ENCODE results near the gene PCBP3. TPM values are rescaled to one million over a fixed set of nuclear protein-coding genes. Genes with fewer than 3 reads are reported as not detected.

Gene PCBP3
- total and polyA plus RNA-seq, 2 of the 8 experiments (the other 6 are each of a cell fraction or from before 2014, with no cell fraction given): 3.5 to 6.3 TPM

DNA sequence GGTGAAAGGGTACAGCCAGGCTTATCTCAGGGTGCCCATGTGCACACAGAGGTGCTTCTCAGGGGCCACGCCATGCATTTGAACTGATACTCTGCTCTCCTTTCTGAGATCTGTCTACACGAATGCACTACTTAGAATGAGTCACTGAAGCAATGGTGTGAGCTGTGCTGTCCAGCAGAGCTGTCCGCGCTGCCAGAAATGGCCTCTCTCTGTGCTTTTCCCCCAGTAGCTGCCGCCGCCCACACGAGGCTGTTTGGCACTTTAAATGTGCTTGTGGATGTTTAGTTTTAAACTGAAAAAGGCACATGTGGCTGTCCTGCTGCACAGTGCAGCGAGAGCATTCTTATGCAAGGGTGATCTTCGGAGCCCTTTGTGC lies 250.9 kb downstream of the PCBP3 start:
- H3K23ac ChIP-seq (ENCODE audit: insufficient read length): no peak overlapping the region
- DNase-seq (ENCODE audit: low read depth in 1 of 2, low spot score in 2 of 2): no peak

More for the DNA sequence above, 250.9 kb downstream of the PCBP3 start:
- Histone ChIP-seq H4K8ac (ENCODE audit: extremely low read depth, insufficient read depth, low read length) (no peak overlapping the region), H2BK5ac (ENCODE audit: low read depth, low read length) (no peak overlapping the region), H4K5ac (ENCODE audit: insufficient read length, low read depth, low read length) (no peak overlapping the region), H3K27me3 (replicated peaks in 1 of 4; ENCODE audit: control insufficient read depth in 3 of 4, extremely low read depth in 1 of 4, insufficient read depth in 3 of 4, low read length in 3 of 4) (no peaks in the 10 kb centered on the region), H2BK20ac (ENCODE audit: low read length) (no peak overlapping the region), H3K4me1 (replicated peaks in 1 of 4; ENCODE audit: control insufficient read depth in 3 of 4, insufficient read depth in 4 of 4, low read length in 3 of 4) (no peaks in the 10 kb centered on the region), H3K79me2 (ENCODE audit: control insufficient read depth in 1 of 2, insufficient read depth in 2 of 2, low read length in 2 of 2) (no peaks in the 10 kb centered on the region), H3K23me2 (ENCODE audit: low read depth, low read length) (no peaks in the 10 kb centered on the region), H2AFZ (ENCODE audit: low read length) (no peak overlapping the region), H2BK120ac (replicated peaks; ENCODE audit: low read depth, low read length) (no peak overlapping the region), H2BK12ac (ENCODE audit: low read depth, low read length) (no peak overlapping the region), H3K9me3 (ENCODE audit: insufficient read depth in 2 of 2, low read depth in 1 of 2, low read length in 1 of 2) (no peaks in the 10 kb centered on the region), H3K14ac (ENCODE audit: insufficient read length) (no peak overlapping the region), H3K27ac (ENCODE audit: low read depth, low read length) (no peak overlapping the region), H4K91ac (replicated peaks; ENCODE audit: insufficient read length, low read length) (no peak overlapping the region), H3K56ac (replicated peaks; ENCODE audit: insufficient read length, low read depth, low read length) (no peak overlapping the region), H3K4ac (replicated peaks; ENCODE audit: insufficient read length, low read depth, low read length) (no peak overlapping the region), H3K36me3 (ENCODE audit: control insufficient read depth in 2 of 4, insufficient read depth in 4 of 4, low read length in 3 of 4) (no peaks in the 10 kb centered on the region), H3K79me1 (ENCODE audit: low read depth, low read length) (no peaks in the 10 kb centered on the region), H2AK5ac (ENCODE audit: low read depth, low read length) (no peak overlapping the region), H3K9ac (replicated peaks in 1 of 4; ENCODE audit: extremely low read depth in 1 of 4, low read depth in 3 of 4, low read length in 3 of 4) (no peak overlapping the region), H3K18ac (ENCODE audit: extremely low read depth, low read length) (no peak overlapping the region), H3K4me2 (ENCODE audit: insufficient read depth in 1 of 2, low read depth in 2 of 2, low read length in 2 of 2) (no peak overlapping the region), H4K20me1 (replicated peaks in 1 of 2; ENCODE audit: control insufficient read depth in 1 of 2, insufficient read depth in 2 of 2, low read length in 2 of 2) (peaks cover 2 to 3% of the 10 kb centered on the region in 2 experiments), H2BK15ac (ENCODE audit: low read length) (no peak overlapping the region), H3K4me3 (ENCODE audit: extremely low read depth in 1 of 4, insufficient read depth in 2 of 4, low read depth in 3 of 4, low read length in 4 of 4) (no peak overlapping the region)
- POLR2A ChIA-PET (ENCODE audit: partially characterized antibody): no interaction called here
- no peak for TF ChIP-seq RXRA (IDR thresholded peaks at IDR 0.05; ENCODE audit: insufficient read depth, low read depth, low read length)
- no peak for TF ChIP-seq RNF2 (IDR thresholded peaks at IDR 0.05; ENCODE audit: borderline replicate concordance, low read depth, low read length, missing control alignments, poor library complexity, severe bottlenecking)
- TF ChIP-seq ASH2L (IDR thresholded peaks at IDR 0.05; ENCODE audit: low read length): no peak
- TF ChIP-seq, protein P1, sequence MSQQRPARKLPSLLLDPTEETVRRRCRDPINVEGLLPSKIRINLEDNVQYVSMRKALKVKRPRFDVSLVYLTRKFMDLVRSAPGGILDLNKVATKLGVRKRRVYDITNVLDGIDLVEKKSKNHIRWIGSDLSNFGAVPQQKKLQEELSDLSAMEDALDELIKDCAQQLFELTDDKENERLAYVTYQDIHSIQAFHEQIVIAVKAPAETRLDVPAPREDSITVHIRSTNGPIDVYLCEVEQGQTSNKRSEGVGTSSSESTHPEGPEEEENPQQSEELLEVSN (IDR thresholded peaks at IDR 0.05): no peak
- TF ChIP-seq EZH2 (IDR thresholded peaks at IDR 0.05; ENCODE audit: low read depth, low read length, severe bottlenecking): no peak
- TF ChIP-seq, protein P2, sequence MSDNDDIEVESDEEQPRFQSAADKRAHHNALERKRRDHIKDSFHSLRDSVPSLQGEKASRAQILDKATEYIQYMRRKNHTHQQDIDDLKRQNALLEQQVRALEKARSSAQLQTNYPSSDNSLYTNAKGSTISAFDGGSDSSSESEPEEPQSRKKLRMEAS (IDR thresholded peaks at IDR 0.05): no peak
- TF ChIP-seq TAF1 (IDR thresholded peaks at IDR 0.05; ENCODE audit: low read depth, low read length): no peak
- TF ChIP-seq EP300 (IDR thresholded peaks at IDR 0.05; ENCODE audit: borderline replicate concordance in 1 of 2, low read depth in 2 of 2, low read length in 2 of 2): no peak
- TF ChIP-seq CTBP2 (IDR thresholded peaks at IDR 0.05; ENCODE audit: borderline replicate concordance, insufficient read depth, insufficient read length, low read length): no peak
- TF ChIP-seq CEBPB (IDR thresholded peaks at IDR 0.05; ENCODE audit: low read depth, low read length): no peak
- CTCF ChIA-PET (ENCODE audit: partially characterized antibody): interaction anchor here (0.9 to 1.2 kb wide), 3 partner anchors 14 to 333 kb away, joined by 3 read pairs; no protein-coding TSS in a partner anchor
- no peak for FAIRE-seq
- WGBS, 2 experiments (ENCODE audit: extremely low coverage in 1 of 2, insufficient coverage in 1 of 2, insufficient read length in 1 of 2, insufficient replicate concordance in 2 of 2, low coverage in 1 of 2, low lambda C conversion rate in 2 of 2, missing lambda C conversion rate in 1 of 2): 84% methylated on average over 9 of the region's 9 CpGs; no CpG with 5 or more reads in 1 of the 2 experiments
